Stomach (tissue), 9 donors: ENCODE results near the gene ASMT. TPM values are rescaled to one million over a fixed set of nuclear protein-coding genes. Genes with fewer than 3 reads are reported as not detected.

ENCODE experiments used
- DNase-seq, 2 donors: peaks; one replicate each; pipeline versions ENCODE4 v3.0.0 to v3.0.0-alpha.2; 2013 to 2019
- H3K27ac ChIP-seq, 5 donors: fragments of 200-600 bp in 4 of 5; sonication (generic) in 4 of 5; one replicate each; pipeline ENCODE4 v1.5.1; 2013 to 2019; ENCODE audit warnings: mild to moderate bottlenecking in 1 of 5, moderate library complexity in 1 of 5
- H3K27me3 ChIP-seq, 3 donors: fragments of 200-600 bp; sonication (generic); one replicate each; pipeline ENCODE4 v1.5.1; 2017 to 2019; ENCODE audit warnings: mixed run types in 1 of 3
- H3K36me3 ChIP-seq, 4 donors: fragments of 200-600 bp; sonication (generic); 1 replicate in 3 of 4; 2 replicates in 1 of 4; pipeline ENCODE4 v1.5.1; 2016 to 2019
- H3K4me1 ChIP-seq, 4 donors: fragments of 200-600 bp; sonication (generic); one replicate each; pipeline ENCODE4 v1.5.1; 2016 to 2019
- H3K4me3 ChIP-seq, 4 donors: fragments of 200-600 bp; sonication (generic) in 3 of 4; one replicate each; pipeline ENCODE4 v1.5.1; 2016 to 2019; ENCODE audit warnings: mild to moderate bottlenecking in 1 of 4
- H3K9me3 ChIP-seq, 4 donors: fragments of 200-600 bp; sonication (generic); one replicate each; pipeline ENCODE4 v1.5.1; 2016 to 2019
- EP300 ChIP-seq: sonication (generic); formaldehyde crosslinking; IDR thresholded peaks from one replicate; pipeline ENCODE4 v1.6.1; 2017; ENCODE audit warnings: antibody characterized with exemption
- POLR2A ChIP-seq, 4 donors: fragments of 450-650 bp; IDR thresholded peaks; one replicate each; pipeline ENCODE4 v1.6.1; 2016; ENCODE audit warnings: antibody characterized with exemption in 4 of 4, control low read depth in 2 of 4, mild to moderate bottlenecking in 1 of 4, moderate library complexity in 1 of 4
- POLR2AphosphoS5 ChIP-seq, 3 donors: sonication (generic); formaldehyde crosslinking; IDR thresholded peaks; one replicate each; pipeline ENCODE4 v1.6.1; 2016; ENCODE audit warnings: antibody characterized with exemption in 3 of 3
- WGBS, 5 donors: extraction: QIAGEN DNeasy Blood & Tissue Kit in 3 of 5; methylation state at CpG; one replicate each; pipeline versions ENCODE4 v1.1.5 to v1.1.7; 2013 to 2018; 5-methylcytosine and 5-hydroxymethylcytosine counted together
- intact Hi-C: fragments of 100-400 bp; cut with DNase I; formaldehyde crosslinking; loops from one replicate; pipeline ENCODE4 v1.15.1; 2023; ENCODE audit warnings: low total_unique reads
- polyA plus RNA-seq, 3 donors: library from polyadenylated mRNA; stranded (reverse); fragments of 200-250 nt; gene quantifications; one replicate each; pipeline ENCODE4 v1.2.3, GENCODE V29; 2013
- total RNA-seq, 5 donors: library from RNA; depleted of rRNA; stranded (reverse); fragments of >200 nt; gene quantifications; one replicate each; pipeline versions ENCODE4 v1.1.0 to v1.2.3, GENCODE V29; 2014 to 2016
- TF ChIP-seq, protein P1 (sequence below), 7 experiments: fragments of 450-650 bp in 4 of 7; fragments of 200-600 bp in 3 of 7; sonication (generic) in 3 of 7; IDR thresholded peaks; one replicate each; pipeline ENCODE4 v1.5.1; 2016 to 2019; ENCODE audit warnings: antibody characterized with exemption in 7 of 7, control low read depth in 2 of 7, mild to moderate bottlenecking in 1 of 7
- donor health status: healthy with polysubstance abuse.
- donor health status: Bipolar disorder and iron deficiency.
- donor health status: healthy.

The ASMT gene
- total and polyA plus RNA-seq, 8 donors = 0.43 TPM; not detected in 7

DNA sequence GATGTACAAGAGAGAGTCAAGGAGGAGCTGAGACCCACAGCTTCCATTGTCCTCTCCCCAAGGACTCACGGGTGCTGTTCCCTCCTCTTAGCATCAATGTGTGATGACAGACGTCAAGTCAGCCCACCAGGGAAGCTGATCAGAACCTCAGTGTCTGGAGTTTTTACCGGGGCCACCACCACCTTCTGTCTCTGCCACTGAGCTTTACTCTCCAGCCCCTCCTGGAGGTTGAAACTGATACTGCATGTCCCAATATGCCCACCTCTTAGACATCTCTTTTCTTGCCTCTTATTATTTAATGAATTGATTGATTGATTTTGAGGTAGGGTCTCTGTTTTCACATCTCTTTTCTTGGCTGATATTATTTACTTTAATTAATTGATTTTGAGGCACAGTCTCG lies 33.7 kb upstream of the ASMT start:
- H3K27ac ChIP-seq = no peak overlapping the region
- DNase-seq = peak; percentile 58 to 72
- no peak overlapping the region for H3K4me3 ChIP-seq
- TF ChIP-seq, protein P1, sequence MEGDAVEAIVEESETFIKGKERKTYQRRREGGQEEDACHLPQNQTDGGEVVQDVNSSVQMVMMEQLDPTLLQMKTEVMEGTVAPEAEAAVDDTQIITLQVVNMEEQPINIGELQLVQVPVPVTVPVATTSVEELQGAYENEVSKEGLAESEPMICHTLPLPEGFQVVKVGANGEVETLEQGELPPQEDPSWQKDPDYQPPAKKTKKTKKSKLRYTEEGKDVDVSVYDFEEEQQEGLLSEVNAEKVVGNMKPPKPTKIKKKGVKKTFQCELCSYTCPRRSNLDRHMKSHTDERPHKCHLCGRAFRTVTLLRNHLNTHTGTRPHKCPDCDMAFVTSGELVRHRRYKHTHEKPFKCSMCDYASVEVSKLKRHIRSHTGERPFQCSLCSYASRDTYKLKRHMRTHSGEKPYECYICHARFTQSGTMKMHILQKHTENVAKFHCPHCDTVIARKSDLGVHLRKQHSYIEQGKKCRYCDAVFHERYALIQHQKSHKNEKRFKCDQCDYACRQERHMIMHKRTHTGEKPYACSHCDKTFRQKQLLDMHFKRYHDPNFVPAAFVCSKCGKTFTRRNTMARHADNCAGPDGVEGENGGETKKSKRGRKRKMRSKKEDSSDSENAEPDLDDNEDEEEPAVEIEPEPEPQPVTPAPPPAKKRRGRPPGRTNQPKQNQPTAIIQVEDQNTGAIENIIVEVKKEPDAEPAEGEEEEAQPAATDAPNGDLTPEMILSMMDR (IDR thresholded peaks at IDR 0.05) = peak in 5 of 7 experiments; percentile 35 to 77 (median 76)
- TF ChIP-seq POLR2AphosphoS5 (IDR thresholded peaks at IDR 0.05) = no peak
- H3K9me3 ChIP-seq = no peaks in the 10 kb centered on the region
- WGBS, 5 donors = 32 to 42% (median 35%) methylated on average over 4 of the region's 4 CpGs
- H3K4me1 ChIP-seq = no peaks in the 10 kb centered on the region
- no peaks in the 10 kb centered on the region for H3K36me3 ChIP-seq
- H3K27me3 ChIP-seq = no peaks in the 10 kb centered on the region
- intact Hi-C loops = no loop called here

DNA sequence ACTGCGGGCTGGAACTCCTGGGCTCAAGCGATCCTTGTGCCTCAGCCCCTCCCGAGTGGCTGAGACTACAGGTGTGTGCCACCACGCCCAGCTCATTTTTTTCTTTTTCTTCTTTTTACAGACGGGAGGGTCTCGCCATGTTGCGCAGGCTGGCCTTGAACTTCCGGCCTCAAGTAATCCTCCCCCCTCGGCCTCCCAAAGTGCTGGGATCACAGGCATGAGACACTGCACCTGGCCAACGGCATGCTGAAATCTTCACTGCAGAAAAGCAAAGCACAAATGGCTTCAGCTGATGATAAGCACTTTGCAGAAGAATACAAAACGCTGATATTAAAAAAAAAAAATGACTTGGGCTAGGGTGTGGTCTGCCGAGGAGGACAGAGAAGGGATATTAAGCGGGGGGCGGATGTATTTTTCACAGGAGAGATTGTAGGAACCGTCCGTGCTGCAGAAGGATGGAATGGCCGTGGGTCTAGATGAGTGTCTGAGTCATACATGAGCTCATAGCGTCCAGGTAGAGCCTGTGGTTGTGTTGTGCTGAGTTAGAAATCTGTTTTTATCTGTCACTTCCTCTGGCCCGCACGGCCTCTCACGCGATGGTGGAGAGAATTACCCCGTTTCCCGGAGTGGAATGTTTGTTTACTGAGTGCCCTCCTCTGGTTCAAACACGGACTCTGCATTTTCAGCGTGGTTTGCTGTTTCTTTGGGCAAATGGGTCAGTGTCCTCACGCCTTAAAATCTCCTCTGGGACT lies 32.0 kb upstream of the ASMT start:
- WGBS, 5 donors = 39 to 59% (median 49%) methylated on average over 26 to 27 of the region's 27 CpGs
- no peaks in the 10 kb centered on the region for H3K4me1 ChIP-seq
- no peaks in the 10 kb centered on the region for H3K36me3 ChIP-seq
- H3K27me3 ChIP-seq = no peaks in the 10 kb centered on the region
- H3K4me3 ChIP-seq = no peak overlapping the region
- no peaks in the 10 kb centered on the region for H3K9me3 ChIP-seq
- peak in 1 of 2 donors; percentile 25 for DNase-seq
- intact Hi-C loops = no loop called here
- TF ChIP-seq POLR2AphosphoS5 (IDR thresholded peaks at IDR 0.05) (no peak), EP300 (no peak), POLR2A (IDR thresholded peaks at IDR 0.05) (no peak)
- TF ChIP-seq, protein P1 (IDR thresholded peaks at IDR 0.05) = no peak
- H3K27ac ChIP-seq = no peak overlapping the region

DNA sequence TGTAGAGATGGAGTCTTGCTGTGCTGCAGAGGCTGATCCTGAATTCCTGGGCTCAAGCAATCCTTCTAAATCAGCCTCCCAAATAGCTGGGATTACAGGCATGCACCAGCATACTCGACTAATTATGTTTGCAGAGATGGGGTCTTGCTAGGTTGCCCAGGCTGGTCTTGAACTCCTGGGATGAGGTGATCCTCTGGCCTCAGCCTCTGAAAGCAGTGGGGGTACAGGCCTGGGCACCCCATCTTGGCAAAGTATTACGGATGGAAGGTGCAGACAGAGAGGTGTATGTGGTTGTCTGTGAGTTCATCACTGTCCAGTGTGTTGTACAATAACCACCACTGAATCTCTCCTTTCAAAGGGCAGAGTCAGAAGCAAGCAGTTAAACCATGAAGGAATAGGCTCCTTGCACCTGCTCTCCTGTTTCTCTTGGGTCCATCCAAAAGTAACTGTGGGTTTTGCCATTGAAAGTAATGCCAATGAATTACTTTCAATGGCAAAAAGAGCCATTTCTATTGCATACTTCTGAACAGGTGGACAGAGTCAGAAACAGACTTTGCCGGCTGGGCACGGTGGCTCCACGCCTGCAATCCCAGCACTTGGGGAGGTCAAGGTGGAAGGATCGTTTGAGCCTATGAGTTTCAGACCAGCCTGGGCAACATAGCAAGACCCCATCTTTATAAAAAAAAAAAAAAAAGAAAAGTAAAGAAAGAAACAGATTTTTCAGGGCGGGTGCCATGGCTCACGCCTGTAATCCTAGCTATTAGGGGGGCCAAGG lies 30.4 kb upstream of the ASMT start:
- no peak for TF ChIP-seq POLR2A (IDR thresholded peaks at IDR 0.05)
- TF ChIP-seq EP300 = no peak
- TF ChIP-seq POLR2AphosphoS5 (IDR thresholded peaks at IDR 0.05) = no peak
- TF ChIP-seq, protein P1 (IDR thresholded peaks at IDR 0.05) = no peak
- Histone ChIP-seq H3K4me1 (no peaks in the 10 kb centered on the region), H3K36me3 (no peaks in the 10 kb centered on the region), H3K4me3 (no peak overlapping the region), H3K27ac (no peak overlapping the region), H3K27me3 (no peaks in the 10 kb centered on the region), H3K9me3 (no peaks in the 10 kb centered on the region)
- 88 to 92% (median 89%) methylated on average over 8 of the region's 8 CpGs for WGBS, 5 donors
- intact Hi-C loops = no loop called here
- DNase-seq = peak in 1 of 2 donors; percentile 15

DNA sequence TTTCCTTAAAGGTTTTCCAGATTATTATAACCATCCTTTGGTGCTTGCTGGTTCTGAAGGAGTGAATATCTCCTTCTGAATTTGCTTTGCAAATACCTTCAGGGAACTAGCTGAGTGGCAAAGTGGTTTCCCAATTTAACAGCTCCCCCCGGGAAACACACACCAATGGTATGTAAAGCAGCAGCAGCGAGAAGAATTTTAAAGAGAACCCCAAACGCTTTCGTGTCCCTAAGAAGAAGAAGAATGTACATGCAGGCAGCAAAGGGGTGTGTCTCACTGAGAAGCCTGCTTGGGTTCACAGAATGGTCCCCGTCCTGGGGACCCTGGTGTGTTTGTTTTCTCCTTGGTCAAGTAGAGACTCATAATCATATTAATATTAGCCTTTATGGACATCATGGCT lies 27.7 kb upstream of the ASMT start:
- Histone ChIP-seq H3K4me3 (no peak overlapping the region), H3K36me3 (no peaks in the 10 kb centered on the region), H3K27ac (no peak overlapping the region), H3K4me1 (peaks cover under 1 to 8% (median 4%) of the 10 kb centered on the region in 4 donors), H3K27me3 (no peaks in the 10 kb centered on the region), H3K9me3 (no peaks in the 10 kb centered on the region)
- DNase-seq = peak in 1 of 2 donors; percentile 16
- TF ChIP-seq EP300 (no peak), POLR2A (IDR thresholded peaks at IDR 0.05) (no peak), POLR2AphosphoS5 (IDR thresholded peaks at IDR 0.05) (no peak)
- TF ChIP-seq, protein P1 (IDR thresholded peaks at IDR 0.05) = no peak
- 26 to 52% (median 33%) methylated on average over 5 of the region's 5 CpGs for WGBS, 5 donors
- intact Hi-C loops = no loop called here
